Naive thymus-derived CD8-positive, alpha-beta T cell (primary cell): ENCODE measurements around the gene DEGS2. TPM values are rescaled to one million over a fixed set of nuclear protein-coding genes. Genes with fewer than 3 reads are reported as not detected.
"Not testable (repeated sequence)": the region's sequence is repeated elsewhere in the genome, so short reads cannot be mapped to it uniquely, and the experiment has no call there.

ENCODE experiments used
- ATAC-seq, 2 donors: fragments of 150-1000 bp; cut with Tn5 transposase in 1 of 2; sonication (Bioruptor Pico), chemical (Tn5 transposase) in 1 of 2; 1 replicate in 1 of 2; 2 replicates in 1 of 2; pipeline ENCODE4 v1.10.0; 2021; ENCODE audit warnings: mild to moderate bottlenecking in 2 of 2, moderate library complexity in 2 of 2
- POLR2A ChIA-PET: fragments of 350-600 bp; sonication (Branson Sonifier 250); formaldehyde crosslinking; loops from one replicate; lab custom pipeline; 2021; ENCODE audit warnings: antibody characterized with exemption; lab: Charles Lee
- DNase-seq, 10 donors: peaks; one replicate each; pipeline versions ENCODE4 v3.0.0 to v3.0.0-alpha.2; 2020 to 2022
- H3K27ac Mint-ChIP-seq, 10 donors: one replicate each; pipeline ENCODE4 v1.8.0; 2020 to 2022; ENCODE audit warnings: mild to moderate bottlenecking in 10 of 10, mixed read lengths in 10 of 10, moderate library complexity in 4 of 10, inconsistent platforms in 1 of 10
- H3K27me3 Mint-ChIP-seq, 5 donors: one replicate each; pipeline ENCODE4 v1.8.0; 2021 to 2022; ENCODE audit warnings: mixed read lengths in 5 of 5
- H3K36me3 Mint-ChIP-seq, 3 donors: one replicate each; pipeline ENCODE4 v1.8.0; 2020 to 2022; ENCODE audit warnings: mixed read lengths in 3 of 3, mild to moderate bottlenecking in 2 of 3, inconsistent platforms in 1 of 3
- H3K4me1 Mint-ChIP-seq, 4 donors: one replicate each; pipeline ENCODE4 v1.8.0; 2021 to 2022; ENCODE audit warnings: mixed read lengths in 4 of 4
- H3K4me3 Mint-ChIP-seq, 10 donors: one replicate each; pipeline ENCODE4 v1.8.0; 2020 to 2022; ENCODE audit warnings: mild to moderate bottlenecking in 10 of 10, mixed read lengths in 10 of 10, moderate library complexity in 6 of 10, inconsistent platforms in 1 of 10
- H3K9me3 Mint-ChIP-seq, 9 donors: one replicate each; pipeline ENCODE4 v1.8.0; 2020 to 2022; ENCODE audit warnings: mixed read lengths in 9 of 9, mild to moderate bottlenecking in 3 of 9, inconsistent platforms in 1 of 9, moderate library complexity in 1 of 9
- polyA plus RNA-seq, 3 donors: library from polyadenylated mRNA; unstranded; fragments of 300-500 nt; fragmentation: Illumina TruSeq; gene quantifications; one replicate each; pipeline ENCODE4 v1.2.3, GENCODE V29; 2021
- total RNA-seq, 8 experiments: library from RNA in 2 of 8; stranded (reverse) in 2 of 8; gene quantifications; one replicate each; pipeline ENCODE4 v1.2.3 and lab custom pipeline; 2021 to 2026

The DEGS2 gene
- total and polyA plus RNA-seq, 5 experiments from 2014 or later, result 0.39 to 1.1 (median 0.75) TPM; not detected in 1

GRCh38 chr14:100192672-100193416, 33.4 kb upstream of the DEGS2 start:
- peak overlapping the region; percentile 85 to 97 (median 94) for H3K27ac Mint-ChIP-seq

DNA sequence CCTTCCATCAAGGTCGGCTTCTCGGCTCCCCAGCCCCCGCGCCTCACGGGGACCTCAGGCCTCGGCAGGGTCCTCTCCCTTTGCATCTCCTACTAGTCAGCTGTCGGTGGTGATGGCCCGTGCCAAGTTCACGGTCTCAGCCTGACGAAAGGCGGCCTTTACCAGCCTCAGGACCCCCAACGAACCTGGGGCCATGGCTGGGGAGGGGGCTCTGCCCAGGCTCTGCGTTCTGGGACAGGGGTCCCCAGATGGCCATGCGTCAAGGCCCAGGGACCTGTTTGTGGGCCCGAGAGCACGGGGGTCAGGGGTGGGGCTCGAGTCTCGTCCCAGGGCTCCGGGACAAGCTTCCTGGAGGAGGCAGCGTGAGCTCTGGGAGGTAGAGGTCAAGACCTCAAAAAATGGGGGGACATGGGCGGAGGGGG, 32.8 kb upstream of the DEGS2 start:
- POLR2A ChIA-PET, result interaction anchor here (0.8 to 5.3 kb wide), 24 partner anchors 15 to 221 kb away, joined by 3 to 63 read pairs (median 6); partner anchors contain the start of gene EVL
- Mint-ChIP-seq H3K4me3 (peak overlapping the region; percentile 7 to 80 (median 64)), H3K27ac (peak overlapping the region in 8 of 10 donors; percentile 26 to 97 (median 92)), H3K9me3 (no peaks in the 10 kb centered on the region), H3K36me3 (no peaks in the 10 kb centered on the region), H3K4me1 (peaks cover 8 to 14% (median 11%) of the 10 kb centered on the region in 4 donors), H3K27me3 (no peaks in the 10 kb centered on the region)
- DNase-seq, result peak in 1 of 10 donors; percentile 20
- ATAC-seq, result no peak

More at GRCh38 chr14:100192672-100193416, 33.4 kb upstream of the DEGS2 start:
- ATAC-seq, result peak; percentile 99
- DNase-seq, result peak; percentile 98 to 100 (median 100)
- no peaks in the 10 kb centered on the region for H3K27me3 Mint-ChIP-seq
- POLR2A ChIA-PET, result interaction anchor here (0.6 to 5.3 kb wide), 29 partner anchors 15 to 221 kb away, joined by 3 to 63 read pairs (median 5); partner anchors contain the start of gene EVL
- no peaks in the 10 kb centered on the region for H3K9me3 Mint-ChIP-seq
- H3K36me3 Mint-ChIP-seq, result no peaks in the 10 kb centered on the region
- peak overlapping the region; percentile 26 to 80 (median 68) for H3K4me3 Mint-ChIP-seq
- H3K4me1 Mint-ChIP-seq, result peaks cover 8 to 14% (median 11%) of the 10 kb centered on the region in 4 donors

- POLR2A ChIA-PET, result interaction anchor here (0.7 to 5.3 kb wide), 17 partner anchors 16 to 246 kb away, joined by 3 to 63 read pairs (median 6); partner anchors contain the start of gene EVL
- H3K4me3 Mint-ChIP-seq, result peak overlapping the region in 5 of 10 donors; percentile 4 to 80 (median 10)
- no peak for DNase-seq
- no peaks in the 10 kb centered on the region for H3K27me3 Mint-ChIP-seq
- peak overlapping the region in 3 of 10 donors; percentile 26 to 97 (median 96) for H3K27ac Mint-ChIP-seq
- no peaks in the 10 kb centered on the region for H3K36me3 Mint-ChIP-seq
- H3K4me1 Mint-ChIP-seq, result peaks cover 8 to 14% (median 11%) of the 10 kb centered on the region in 4 donors
- H3K9me3 Mint-ChIP-seq, result no peaks in the 10 kb centered on the region
- ATAC-seq, result no peak
These were observed 32.3 kb upstream of the DEGS2 start for GRCh38 chr14:100191584-100192249.

DNA sequence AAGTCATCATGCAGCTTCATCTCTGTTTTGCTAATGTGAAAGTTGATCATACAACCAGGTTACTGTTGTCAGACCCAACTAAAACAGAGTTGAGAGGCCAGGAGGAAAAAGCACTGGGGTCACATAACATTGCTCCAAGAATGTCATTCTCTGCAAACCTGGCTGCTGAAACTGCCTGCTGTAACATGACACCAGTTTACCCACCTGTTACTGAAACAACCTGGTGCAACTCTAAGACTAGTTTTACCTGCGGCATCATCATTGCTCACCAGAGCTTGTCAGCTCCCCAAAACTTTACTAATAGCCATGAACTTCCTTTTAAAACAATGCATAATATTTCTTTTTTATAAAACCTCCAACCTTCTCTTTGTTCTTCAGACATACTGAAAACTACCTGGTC, 30.7 kb upstream of the DEGS2 start:
- H3K9me3 Mint-ChIP-seq, result no peaks in the 10 kb centered on the region
- H3K4me1 Mint-ChIP-seq, result peaks cover 8 to 14% (median 11%) of the 10 kb centered on the region in 4 donors
- POLR2A ChIA-PET, result interaction anchor here (0.6 to 0.7 kb wide), 3 partner anchors 45 to 124 kb away, joined by 3 read pairs; no protein-coding TSS in a partner anchor
- no peak overlapping the region for H3K4me3 Mint-ChIP-seq
- DNase-seq (no peak), ATAC-seq (no peak)
- no peaks in the 10 kb centered on the region for H3K36me3 Mint-ChIP-seq
- no peaks in the 10 kb centered on the region for H3K27me3 Mint-ChIP-seq
- peak overlapping the region in 3 of 10 donors; percentile 29 to 76 (median 44) for H3K27ac Mint-ChIP-seq

- POLR2A ChIA-PET, result interaction anchor here (0.7 kb wide), 1 partner anchor 72 kb away, joined by 4 read pairs; no protein-coding TSS in a partner anchor
- no peak overlapping the region for H3K4me3 Mint-ChIP-seq
- no peaks in the 10 kb centered on the region for H3K36me3 Mint-ChIP-seq
- DNase-seq, result no peak
- no peaks in the 10 kb centered on the region for H3K27me3 Mint-ChIP-seq
- no peaks in the 10 kb centered on the region for H3K9me3 Mint-ChIP-seq
- no peak overlapping the region for H3K27ac Mint-ChIP-seq
- peaks cover 4 to 7% (median 5%) of the 10 kb centered on the region in 4 donors for H3K4me1 Mint-ChIP-seq
- ATAC-seq, result no peak
These were observed 29.1 kb upstream of the DEGS2 start for GRCh38 chr14:100188392-100189030.

DNA sequence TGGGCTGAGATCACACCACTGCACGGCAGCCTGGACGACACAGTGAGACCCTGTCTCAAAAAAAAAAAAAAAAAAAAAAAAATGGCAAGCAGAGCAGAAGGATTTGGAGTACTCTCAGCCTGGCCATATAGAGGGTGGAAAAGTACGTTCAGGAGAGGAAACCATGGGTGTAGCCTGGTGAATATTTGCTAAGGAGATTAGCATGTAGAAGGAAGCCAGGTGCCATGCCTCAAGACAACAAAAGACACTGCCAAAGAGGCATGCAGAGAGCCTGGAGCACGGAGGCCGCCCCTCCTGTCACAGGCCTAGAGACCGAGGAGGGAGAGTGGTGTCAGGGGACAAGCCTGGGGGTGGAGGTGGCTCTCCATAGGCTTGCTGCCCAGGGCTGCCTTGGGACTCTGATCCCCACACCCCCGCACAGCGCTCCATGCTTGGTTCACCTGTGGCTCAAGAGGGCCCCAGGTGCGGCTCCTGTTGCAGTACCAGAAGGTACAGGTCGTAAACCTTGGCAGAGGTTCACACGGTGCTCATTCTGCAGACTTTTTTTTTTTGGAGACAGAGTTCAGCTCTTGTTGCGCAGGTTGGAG, 27.9 kb upstream of the DEGS2 start:
- H3K27ac Mint-ChIP-seq, result peak overlapping the region in 1 of 10 donors; percentile 38
- POLR2A ChIA-PET, result interaction anchor here (0.7 kb wide), 1 partner anchor 70 kb away, joined by 4 read pairs; no protein-coding TSS in a partner anchor
- ATAC-seq, result no peak
- H3K36me3 Mint-ChIP-seq, result no peaks in the 10 kb centered on the region
- no peaks in the 10 kb centered on the region for H3K27me3 Mint-ChIP-seq
- H3K9me3 Mint-ChIP-seq, result no peaks in the 10 kb centered on the region
- DNase-seq, result no peak
- H3K4me1 Mint-ChIP-seq, result peaks cover 0 to under 1% (median 0%) of the 10 kb centered on the region in 4 donors
- no peak overlapping the region for H3K4me3 Mint-ChIP-seq

GRCh38 chr14:100181876-100182551, 22.6 kb upstream of the DEGS2 start:
- H3K27ac Mint-ChIP-seq, DNase-seq, ATAC-seq, H3K4me3 Mint-ChIP-seq, H3K4me1 Mint-ChIP-seq, POLR2A ChIA-PET, H3K9me3 Mint-ChIP-seq, H3K27me3 Mint-ChIP-seq, H3K36me3 Mint-ChIP-seq: not testable (repeated sequence)

DNA sequence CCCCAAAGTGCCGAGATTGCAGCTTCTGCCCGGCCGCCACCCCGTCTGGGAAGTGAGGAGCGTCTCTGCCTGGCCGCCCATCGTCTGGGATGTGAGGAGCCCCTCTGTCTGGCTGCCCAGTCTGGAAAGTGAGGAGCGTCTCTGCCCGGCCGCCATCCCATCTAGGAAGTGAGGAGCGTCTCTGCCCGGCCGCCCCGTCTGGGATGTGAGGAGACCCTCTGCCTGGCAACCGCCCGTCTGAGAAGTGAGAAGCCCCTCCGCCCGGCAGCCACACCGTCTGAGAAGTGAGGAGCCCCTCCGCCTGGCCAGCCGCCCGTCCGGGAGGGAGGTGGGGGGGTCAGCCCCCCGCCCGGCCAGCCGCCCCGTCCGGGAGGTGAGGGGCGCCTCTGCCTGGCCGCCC, 21.2 kb upstream of the DEGS2 start:
- DNase-seq, H3K4me1 Mint-ChIP-seq, H3K27me3 Mint-ChIP-seq, H3K9me3 Mint-ChIP-seq, ATAC-seq, POLR2A ChIA-PET, H3K36me3 Mint-ChIP-seq, H3K27ac Mint-ChIP-seq, H3K4me3 Mint-ChIP-seq: not testable (repeated sequence)

- Mint-ChIP-seq H3K4me1 (no peaks in the 10 kb centered on the region), H3K9me3 (no peaks in the 10 kb centered on the region), H3K36me3 (no peaks in the 10 kb centered on the region), H3K27ac (no peak overlapping the region), H3K4me3 (no peak overlapping the region), H3K27me3 (peaks cover 0 to 15% (median 4%) of the 10 kb centered on the region in 5 donors)
- no peak for DNase-seq
- no peak for ATAC-seq
- POLR2A ChIA-PET, result no interaction called here
These were observed 19.2 kb upstream of the DEGS2 start for GRCh38 chr14:100178691-100179090.

DNA sequence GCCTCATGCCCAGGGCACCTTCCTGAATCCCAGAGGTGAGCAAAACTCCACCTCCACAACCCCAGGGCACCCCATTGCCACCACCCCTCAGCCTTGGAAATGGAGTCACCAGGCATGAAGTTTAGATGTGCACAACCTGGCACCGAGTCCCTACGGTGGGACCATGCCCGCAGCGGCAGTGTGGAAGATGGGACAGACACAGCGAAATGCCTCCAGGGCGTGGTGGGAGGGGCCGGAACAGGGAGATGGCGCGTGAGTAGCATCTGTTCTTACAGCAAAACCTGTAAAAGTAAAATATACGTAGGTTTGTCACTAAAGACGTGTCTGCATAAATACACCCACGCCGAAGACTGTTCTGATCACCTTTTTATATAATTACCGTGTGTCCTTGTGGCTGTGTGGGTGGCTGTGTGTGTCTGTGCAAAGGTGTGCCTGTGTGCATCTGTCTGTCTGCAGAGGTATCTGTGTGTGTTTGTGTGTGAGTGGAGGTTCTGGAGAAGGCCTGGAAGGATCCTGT, 17.4 kb upstream of the DEGS2 start:
- Mint-ChIP-seq H3K4me1 (peaks cover 0 to 2% (median 0%) of the 10 kb centered on the region in 4 donors), H3K27me3 (peaks cover 0 to 24% (median 10%) of the 10 kb centered on the region in 5 donors), H3K9me3 (no peaks in the 10 kb centered on the region), H3K36me3 (no peaks in the 10 kb centered on the region), H3K4me3 (no peak overlapping the region), H3K27ac (no peak overlapping the region)
- POLR2A ChIA-PET, result no interaction called here
- ATAC-seq, result no peak
- no peak for DNase-seq

GRCh38 chr14:100173353-100173752, 13.9 kb upstream of the DEGS2 start:
- Mint-ChIP-seq H3K36me3 (no peaks in the 10 kb centered on the region), H3K4me3 (peak overlapping the region in 1 of 10 donors; percentile 34), H3K9me3 (no peaks in the 10 kb centered on the region), H3K4me1 (peaks cover 2 to 5% (median 4%) of the 10 kb centered on the region in 4 donors), H3K27me3 (peaks cover 4 to 24% (median 10%) of the 10 kb centered on the region in 5 donors), H3K27ac (no peak overlapping the region)
- POLR2A ChIA-PET, result interaction anchor here (0.5 kb wide), 1 partner anchor 352 kb away, joined by 3 read pairs; no protein-coding TSS in a partner anchor
- ATAC-seq (no peak), DNase-seq (no peak)
